ENCODE data around the gene CDC42BPA.
"Not testable (repeated sequence)": the region's sequence is repeated elsewhere in the genome, so short reads cannot be mapped to it uniquely, and the experiment has no call there.

Gene CDC42BPA

GRCh38 chr1:226955857-226956256 lies 362.4 kb downstream of the CDC42BPA start:
- not testable (repeated sequence) for DNase-seq

GRCh38 chr1:226954777-226955176 lies 363.5 kb downstream of the CDC42BPA start:
- DNase-seq: no peak

GRCh38 chr1:226954337-226954736 lies 364.0 kb downstream of the CDC42BPA start:
- no peak for DNase-seq

- DNase-seq: no peak
Measured at GRCh38 chr1:226953175-226953800, 365.0 kb downstream of the CDC42BPA start.

- DNase-seq: no peak
Measured at GRCh38 chr1:226952118-226952441, 366.2 kb downstream of the CDC42BPA start.

- no peak for DNase-seq
Measured at GRCh38 chr1:226951286-226952117, 366.8 kb downstream of the CDC42BPA start.

- no peak for DNase-seq
Measured at GRCh38 chr1:226950871-226951270, 367.4 kb downstream of the CDC42BPA start.

- DNase-seq: no peak
Measured at GRCh38 chr1:226950316-226950715, 368.0 kb downstream of the CDC42BPA start.

- DNase-seq: no peak
Measured at GRCh38 chr1:226949401-226949800, 368.9 kb downstream of the CDC42BPA start.

- DNase-seq: no peak
Measured at GRCh38 chr1:226948996-226949395, 369.3 kb downstream of the CDC42BPA start.

- no peak for DNase-seq
Measured at GRCh38 chr1:226948480-226948879, 369.8 kb downstream of the CDC42BPA start.

- no peak for DNase-seq
Measured at GRCh38 chr1:226948051-226948450, 370.2 kb downstream of the CDC42BPA start.

GRCh38 chr1:226946841-226947240 lies 371.5 kb downstream of the CDC42BPA start:
- DNase-seq: peak; percentile 30

GRCh38 chr1:226946285-226946684 lies 372.0 kb downstream of the CDC42BPA start:
- DNase-seq: no peak

GRCh38 chr1:226945858-226946245 lies 372.4 kb downstream of the CDC42BPA start:
- DNase-seq: no peak

- DNase-seq: peak; percentile 94
Measured at GRCh38 chr1:226945106-226945857, 373.0 kb downstream of the CDC42BPA start.

GRCh38 chr1:226943927-226944326 lies 374.4 kb downstream of the CDC42BPA start:
- no peak for DNase-seq

- no peak for DNase-seq
Measured at GRCh38 chr1:226943156-226943555, 375.1 kb downstream of the CDC42BPA start.

- DNase-seq: no peak
Measured at GRCh38 chr1:226942392-226942791, 375.9 kb downstream of the CDC42BPA start.

- no peak for DNase-seq
Measured at GRCh38 chr1:226940806-226941067, 377.6 kb downstream of the CDC42BPA start.

GRCh38 chr1:226940029-226940805 lies 378.1 kb downstream of the CDC42BPA start, which contains the start of gene COQ8A:
Gene COQ8A, plus strand, starts transcription at chr1:226940294. Its CDS starts 21,092 bp downstream, at chr1:226961386.
- peak; percentile 100 for DNase-seq
